Skin of body (tissue), 2 donors: ENCODE results near the gene SMIM24. TPM values are rescaled to one million over a fixed set of nuclear protein-coding genes. Genes with fewer than 3 reads are reported as not detected.

Experiments
- DNase-seq: peaks from one replicate; lab custom pipeline; 2025; lab: John Stamatoyannopoulos, UW
- total RNA-seq: library from RNA; depleted of rRNA; stranded (reverse); fragments of >200 nt; gene quantifications from one replicate; pipeline ENCODE4 v1.2.3, GENCODE V29; 2014

The SMIM24 gene
- total RNA-seq, 1 donor from 2014 or later: not detected

DNA sequence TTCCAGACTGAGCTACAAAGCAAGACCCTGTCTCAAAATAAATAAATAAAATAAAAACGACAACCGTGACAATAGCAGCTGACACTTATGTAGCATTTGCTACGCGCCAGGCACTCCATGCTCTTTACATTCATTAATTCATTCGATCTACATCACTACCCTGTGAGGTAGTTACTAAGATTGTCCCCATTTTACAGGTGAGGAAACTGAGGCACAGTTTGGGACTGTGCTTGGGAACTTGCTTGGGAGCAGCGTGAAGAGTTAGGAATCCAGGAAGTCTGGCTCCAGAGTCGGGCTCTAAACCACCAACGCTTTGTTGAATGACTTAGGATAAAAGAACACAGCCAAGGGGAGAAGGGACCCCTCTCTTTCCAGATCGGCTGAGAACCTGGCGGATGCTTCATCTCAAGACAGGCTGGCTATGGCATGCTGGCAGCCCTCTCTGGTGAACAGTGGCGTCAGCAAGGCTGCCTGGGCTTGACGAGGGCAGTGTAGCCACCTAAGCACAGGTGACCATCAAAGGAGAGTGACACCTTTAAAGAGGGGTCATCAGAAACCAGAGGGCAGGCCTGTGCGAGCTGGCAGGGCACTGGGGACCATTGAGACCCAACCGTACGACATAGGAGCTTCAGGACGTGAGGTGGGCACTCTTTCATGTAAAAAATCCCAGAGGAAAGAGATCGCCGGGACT is 19.6 kb upstream of the SMIM24 start:
- DNase-seq: no peak

DNA sequence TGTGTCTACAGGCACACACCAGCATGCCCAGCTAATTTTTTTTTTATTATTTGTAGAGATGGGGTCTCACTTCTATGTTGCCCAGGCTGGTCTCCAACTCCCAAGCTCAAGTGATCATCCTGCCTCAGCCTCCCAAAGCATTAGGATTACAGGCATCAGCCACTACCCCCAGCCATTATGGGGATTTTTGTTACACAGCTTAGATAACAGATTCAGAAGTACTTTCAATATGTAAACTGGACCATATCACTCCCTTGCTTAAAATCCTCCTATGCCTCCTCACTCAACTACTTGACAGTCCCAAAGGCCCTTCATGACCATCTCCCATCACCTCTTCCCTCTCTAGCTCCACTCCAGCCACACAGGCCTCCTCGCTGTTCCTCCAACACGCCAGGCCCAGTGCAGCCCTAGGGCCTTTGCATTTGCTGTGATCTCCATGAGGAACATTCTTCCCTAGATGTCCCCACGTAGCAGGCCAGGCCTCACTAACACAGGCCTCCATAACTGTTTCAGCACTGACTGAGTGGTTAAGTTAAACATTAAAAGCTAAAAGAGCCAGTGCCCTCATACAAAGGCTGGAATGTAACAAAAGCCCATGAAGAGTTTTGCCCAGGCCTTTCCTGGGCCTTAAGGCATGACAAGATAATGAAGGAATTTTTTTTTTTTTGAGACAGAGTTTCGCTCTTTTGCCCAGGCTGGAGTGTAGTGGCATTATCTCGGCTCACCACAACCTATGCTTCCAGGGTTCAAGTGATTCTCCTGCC is 17.6 kb upstream of the SMIM24 start:
- DNase-seq: no peak

DNA sequence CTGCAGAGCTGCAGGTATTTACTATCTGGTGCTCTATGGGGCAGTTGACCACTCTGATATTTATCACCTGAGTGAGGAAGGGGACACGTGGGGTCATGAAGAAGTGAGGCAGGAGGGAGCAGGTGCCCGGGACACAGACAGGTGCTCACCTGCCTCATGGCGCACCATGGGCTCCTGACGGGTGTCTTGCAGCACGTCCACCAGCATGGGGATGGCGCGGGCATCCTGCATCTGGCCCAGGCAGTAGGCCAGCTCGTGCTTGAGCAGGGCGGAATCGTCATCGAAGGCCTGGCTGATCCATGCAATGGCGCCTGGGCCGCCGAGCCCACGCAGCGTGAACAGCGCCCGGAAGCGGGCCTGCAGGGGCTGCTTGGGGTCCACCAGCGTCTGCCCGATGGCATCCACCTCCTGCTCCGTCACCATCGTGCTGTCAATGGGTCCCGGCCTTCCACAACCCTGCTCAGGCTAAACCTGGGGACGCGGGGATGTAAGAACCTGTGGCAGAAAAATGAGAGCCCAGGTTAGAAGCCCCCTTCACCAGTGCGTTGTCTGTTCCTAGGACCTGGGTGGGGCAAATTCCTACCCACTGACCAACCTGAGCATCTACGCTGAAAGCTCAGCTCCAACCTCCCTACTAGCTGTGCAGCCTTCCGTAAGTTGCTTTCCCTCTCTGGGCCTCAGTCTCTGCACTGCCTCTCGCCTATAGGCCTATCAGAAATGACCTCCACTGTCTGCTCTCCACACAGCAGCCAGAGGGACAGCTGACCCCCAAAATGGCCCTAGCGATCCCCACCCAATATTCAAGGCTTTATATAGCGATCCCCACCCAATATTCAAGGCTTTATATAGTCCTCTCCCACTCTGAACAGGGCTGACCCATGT is 16.3 kb upstream of the SMIM24 start:
- no peak for DNase-seq

DNA sequence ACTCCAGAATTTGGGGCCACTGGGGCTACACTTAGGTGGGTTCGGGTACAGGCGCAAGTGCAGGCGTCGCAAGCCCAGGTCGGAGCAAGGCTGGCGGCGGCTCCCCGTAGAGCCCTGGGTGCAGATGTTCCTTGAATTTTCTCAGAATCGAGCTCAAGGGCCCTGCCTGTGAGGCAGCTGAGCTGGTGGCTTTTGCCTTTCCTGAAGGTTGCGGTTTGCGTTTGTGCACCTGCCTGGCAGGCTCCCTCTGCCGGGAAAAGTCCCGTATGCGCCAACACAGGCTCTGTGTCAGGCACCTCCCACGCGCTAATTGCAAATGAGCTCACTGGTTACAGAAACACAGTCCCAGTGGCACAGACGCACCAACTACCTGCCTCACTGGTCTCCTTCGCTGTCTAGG is 14.2 kb upstream of the SMIM24 start:
- DNase-seq: no peak

DNA sequence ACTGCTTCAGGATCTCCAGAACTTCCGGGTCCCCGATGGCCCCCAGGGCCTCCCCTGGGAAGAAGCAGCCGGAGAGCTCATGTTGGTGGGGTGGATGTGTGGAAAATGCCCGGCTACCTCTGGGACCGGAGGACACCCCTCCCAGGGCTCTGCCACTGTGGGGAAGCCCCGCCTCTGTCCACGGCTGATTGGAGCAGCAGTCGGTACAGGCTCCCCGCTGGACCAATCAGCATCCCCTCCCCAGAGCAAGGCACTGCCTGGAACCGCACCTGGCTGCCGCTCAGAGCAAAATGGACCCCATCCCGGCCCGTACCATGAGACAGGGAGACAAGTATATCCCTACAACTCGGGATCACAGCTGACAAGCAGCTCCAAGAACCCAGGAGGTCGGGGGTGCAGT is 13.7 kb upstream of the SMIM24 start:
- DNase-seq: no peak

DNA sequence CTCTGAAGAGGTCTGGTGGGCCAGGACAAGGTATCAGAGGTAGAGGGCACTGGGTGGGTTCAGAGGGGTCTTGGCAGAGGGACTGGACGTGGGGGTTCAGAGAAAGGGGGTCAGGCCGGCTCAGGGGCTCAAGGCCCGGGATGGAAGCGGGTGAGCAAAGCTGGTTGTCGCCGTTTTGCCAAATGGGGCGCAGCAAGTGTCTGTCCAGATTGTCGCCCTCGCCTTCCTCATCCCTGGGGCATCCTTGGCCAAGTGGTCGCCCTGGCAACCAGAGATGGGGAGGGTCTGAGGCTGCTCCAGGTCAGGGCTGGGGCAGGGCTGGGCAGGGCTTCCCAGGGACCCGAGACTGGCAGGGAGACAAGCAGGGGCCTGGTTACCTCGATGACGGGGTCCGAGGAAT is 13.3 kb upstream of the SMIM24 start:
- no peak for DNase-seq

DNA sequence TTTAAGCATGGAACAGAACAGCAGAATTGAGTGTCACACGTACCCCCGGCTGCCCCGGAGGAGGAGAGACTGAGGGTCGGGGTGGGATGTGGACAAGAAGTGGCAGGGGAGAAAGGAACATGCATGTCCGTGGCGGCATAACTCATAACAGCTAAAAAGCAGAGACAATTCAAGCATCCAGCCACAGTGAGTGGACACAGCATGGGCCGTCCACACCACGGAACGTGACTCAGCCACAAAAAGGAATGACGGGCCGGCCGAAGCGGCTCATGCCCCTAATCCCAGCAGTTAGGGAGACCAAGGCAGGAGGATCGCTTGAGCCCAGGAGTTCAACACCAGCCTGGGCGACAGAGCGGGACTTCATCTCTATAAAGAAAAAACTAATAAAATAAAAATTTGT is 12.6 kb upstream of the SMIM24 start:
- no peak for DNase-seq

DNA sequence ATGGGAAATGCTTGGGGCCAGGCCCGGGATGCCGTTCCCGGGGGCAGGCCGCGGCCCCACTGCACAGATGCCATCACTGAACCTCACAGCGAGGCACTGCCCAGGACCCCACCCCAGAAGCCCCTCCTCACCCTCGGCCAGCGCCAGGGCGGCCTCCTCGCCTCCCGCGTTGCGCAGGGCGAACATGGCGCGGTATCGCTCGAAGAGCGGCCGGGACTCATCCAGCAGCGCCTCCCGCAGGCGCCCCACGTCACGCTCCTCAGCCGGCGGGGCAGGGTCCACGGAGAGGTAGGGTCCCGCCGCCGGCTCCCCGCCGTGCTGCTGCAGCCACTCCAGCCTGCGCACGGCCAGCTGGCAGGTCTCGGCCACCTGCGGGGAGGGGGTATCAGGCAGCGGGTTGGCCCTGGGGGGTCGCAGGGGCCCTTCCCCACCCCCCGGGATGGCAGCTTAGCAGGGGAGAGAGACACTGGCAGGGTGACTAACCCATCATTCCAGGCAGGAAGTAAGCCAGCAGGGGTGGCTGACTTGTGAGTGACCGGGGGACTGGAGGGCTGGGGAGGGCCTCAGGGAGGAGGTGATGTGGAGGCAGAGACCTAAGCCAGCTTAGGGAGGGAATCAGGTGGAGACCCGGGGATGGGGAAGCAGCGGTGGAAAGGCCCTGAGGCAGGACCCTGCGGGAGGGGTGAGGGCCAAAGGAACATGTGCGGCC is 12.0 kb upstream of the SMIM24 start:
- no peak for DNase-seq

DNA sequence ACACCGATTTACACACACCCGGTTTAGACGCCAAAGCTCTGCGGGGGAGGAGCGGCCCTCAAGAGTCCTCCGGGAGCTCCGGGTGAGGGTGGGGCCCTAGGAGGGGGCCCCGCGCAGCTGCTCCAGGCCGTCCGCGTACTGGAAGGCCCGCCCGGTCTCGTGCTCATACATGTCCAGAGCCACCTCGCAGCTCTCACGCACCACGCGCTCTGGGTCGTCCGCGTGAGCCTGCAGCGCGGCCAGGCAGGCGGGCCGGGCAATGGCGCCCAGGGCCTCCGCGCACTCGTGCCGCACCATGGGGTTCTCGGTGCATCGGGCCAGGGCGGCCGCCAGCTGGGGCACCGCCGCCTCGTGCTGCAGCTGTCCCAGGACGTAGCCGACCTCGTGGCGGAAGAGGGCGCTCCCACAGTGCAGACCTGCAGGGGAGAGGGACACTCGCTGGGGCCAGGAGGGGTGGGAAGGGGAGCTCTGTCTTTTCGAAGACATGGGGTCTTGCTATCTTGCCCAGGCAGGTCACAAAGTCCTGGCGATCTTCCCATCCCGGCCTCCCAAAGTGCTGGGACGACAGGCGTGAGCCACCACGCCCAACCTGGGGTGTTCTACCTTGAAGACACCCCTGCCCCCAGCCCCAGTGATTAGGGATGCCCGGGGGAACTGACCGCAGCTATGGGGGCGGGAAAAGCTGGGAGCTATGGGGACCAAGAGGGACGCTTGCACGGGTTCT is 11.2 kb upstream of the SMIM24 start:
- no peak for DNase-seq

DNA sequence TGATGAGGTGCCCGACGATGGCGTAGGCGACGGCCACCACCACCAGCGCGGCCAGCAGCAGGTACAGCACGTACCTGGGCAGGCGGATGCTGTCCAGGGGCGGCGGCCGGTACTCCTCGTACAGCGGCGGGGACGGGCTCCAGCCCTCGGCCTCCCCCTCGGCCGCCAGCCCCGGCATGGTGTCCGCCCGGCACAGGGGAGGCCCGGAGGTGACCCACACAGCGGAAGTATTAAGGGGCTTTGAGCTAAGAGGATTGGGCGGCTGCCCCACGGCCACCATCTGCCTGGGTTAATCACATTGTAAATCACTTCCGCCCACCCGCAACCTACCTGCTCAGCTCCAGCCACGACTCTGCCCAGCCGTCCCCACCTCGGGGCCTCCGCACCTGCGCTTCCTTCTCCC is 2.9 kb upstream of the SMIM24 start, which contains the start of gene SMIM44:
Gene SMIM44, minus strand, starts transcription at position 216 of the 403 bp plus-strand sequence. Its CDS starts 38 bp downstream, at position 178.
- no peak for DNase-seq

DNA sequence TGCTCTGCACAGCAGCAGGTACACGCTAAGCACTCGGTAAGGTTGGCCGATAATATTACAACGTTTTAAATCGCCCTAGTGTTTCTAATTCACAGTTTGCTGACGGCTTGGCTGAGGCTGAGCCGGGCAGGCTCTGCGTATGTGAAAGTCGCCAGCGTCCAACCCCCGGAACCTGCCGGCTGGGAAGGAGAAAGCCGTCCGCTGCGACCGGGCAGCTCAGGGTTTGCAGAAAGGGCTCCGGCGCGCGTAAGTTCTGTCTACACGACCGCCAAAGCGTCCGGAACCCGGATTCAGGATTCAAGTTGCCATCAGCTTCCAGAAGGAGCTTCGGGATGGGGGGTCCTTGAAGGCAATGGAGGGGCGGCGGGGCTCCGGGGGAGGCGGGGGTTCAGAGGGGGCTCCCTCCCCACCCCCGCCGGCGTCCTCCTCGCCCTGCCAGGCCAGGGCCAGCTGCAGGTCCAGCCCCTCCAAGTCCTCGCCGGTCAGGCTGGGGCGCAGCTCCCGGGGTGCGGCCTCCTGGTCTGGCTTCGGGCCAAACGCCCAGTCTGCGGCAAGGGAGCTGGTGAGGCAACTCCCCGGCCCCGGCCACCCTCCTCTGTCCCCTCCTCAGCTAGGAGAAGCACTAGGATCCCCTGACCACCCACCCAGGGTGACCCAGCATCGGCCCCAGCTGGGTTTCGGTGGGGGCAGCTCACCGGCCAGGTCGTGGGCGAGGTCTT is 2.3 kb upstream of the SMIM24 start:
- no peak for DNase-seq

DNA sequence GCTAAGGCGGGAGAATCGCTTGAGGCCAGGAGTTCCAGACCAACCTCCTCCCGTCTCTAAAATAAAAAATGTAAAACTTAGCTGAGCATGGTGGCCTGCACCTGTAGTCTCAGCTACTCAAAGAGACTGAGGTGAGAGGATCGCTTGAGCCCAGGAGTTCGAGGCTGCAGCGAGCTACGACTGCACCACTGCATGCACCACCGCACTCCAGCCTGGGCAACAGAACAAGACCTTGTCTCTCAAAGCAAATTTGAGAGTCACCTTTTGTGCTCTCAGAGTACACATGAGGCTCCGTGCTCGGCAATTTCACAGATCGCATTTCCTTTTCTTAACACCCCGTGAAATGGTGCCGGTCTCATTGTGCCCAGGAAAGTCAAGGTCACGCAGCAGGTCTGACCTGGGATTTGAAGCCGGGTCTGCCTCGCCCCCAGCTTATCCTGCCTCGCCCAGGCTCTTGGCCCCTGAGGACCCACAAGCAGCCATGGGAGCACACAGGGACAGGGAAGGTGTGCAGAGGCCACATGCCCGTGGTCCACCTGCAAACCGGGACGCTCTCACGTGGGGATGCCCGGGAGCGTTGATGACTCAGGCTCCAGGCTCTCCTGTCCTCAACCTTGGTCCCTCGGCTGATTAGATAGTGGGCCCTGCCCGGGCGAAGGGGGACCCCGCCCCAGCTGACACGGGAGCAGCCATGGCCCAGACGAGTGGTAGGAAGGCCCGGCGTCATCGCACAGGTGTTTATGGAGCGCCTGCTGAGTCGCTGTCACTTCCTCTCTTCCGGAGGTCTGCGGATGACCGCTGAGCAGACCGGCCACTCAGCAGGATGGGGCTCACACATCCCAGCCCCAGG is 1.1 kb upstream of the SMIM24 start:
- DNase-seq: no peak

DNA sequence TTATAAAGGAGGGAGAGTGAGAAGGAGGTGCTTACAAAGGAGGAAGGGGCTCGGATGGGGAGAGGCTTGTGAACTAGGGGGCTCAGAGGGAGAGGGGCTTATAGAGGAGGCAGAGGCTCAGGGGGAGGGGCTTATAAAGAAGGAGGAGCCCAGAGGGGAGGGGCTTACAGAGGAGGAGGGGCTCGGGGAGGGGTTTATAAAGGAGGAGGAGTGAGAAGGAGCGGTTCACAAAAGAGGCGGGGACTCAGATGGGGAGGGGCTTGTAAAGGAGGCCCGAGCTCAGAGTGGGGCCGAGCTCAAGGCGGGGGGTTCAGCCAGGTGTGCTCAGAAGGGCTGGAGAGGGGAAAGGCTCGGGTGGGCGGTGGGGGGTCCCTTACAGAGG is 500 bp downstream of the SMIM24 start:
- DNase-seq: no peak

DNA sequence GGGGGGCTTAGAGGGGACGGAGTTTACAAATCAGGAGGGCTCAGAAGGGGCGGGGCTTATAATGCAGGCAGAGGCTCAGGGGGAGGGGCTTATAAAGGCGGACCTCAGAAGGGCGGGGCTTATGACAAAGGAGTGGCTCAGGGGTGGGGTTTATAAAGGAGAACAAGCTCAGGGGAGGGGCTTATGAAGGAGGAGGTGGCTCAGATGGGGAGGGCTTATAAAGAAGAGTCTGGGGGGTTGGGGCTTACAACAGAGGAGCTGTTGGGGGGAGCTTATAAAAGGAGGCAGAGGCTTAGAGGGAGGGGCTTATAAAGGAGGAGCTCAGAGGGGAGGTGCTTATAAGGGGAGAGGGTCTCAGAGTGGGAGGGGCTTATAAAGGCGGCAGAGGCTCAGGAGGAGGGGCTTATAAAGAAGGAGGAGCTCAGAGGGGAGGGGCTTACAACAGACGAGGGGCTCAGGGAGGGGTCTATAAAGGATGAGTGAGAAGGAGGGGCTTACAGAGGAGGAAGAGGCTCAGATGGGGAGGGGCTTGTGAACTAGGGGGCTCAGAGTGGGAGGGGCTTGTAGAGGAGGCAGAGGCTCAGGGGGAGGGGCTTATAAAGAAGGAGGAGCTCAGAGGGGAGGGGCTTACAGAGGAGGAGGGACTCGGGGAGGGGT is 1.0 kb downstream of the SMIM24 start:
- no peak for DNase-seq

DNA sequence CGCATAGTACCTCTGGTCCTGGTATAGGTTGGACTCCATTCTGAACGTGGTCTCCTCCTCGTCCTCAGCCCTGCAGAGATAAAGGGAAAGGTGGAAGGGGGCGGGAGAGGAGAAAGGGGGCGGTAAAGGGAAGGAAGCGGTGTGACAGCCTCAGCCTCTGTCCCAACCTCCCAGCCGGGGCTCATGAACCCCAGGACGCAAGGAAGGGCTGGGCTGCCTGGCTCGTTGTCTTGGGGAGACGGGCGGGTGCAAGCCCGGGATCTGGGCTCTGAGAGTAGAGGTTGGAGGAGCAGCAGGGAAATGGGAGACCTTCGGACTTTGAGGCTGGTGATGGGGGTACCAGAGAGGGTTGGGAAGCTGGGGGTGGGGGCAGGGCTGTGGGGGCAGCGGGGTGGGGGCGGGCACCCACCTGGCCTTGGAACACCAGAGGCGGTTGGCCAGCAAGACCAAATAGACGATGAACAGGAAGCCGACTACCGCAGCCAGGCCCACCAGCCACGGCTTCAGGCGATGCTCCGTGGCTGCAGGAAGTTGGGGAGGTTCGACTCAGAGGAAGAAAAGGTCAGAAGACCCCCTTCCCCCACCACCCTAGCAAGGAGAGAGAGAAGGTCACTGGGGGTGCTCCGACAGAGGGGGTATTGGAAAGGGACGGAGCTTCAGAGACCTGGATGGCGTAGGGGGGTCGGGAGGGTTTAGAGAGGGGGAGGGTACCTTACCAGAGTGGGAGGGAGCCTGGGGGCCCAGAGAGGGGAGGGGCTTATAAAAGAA is 1.7 kb downstream of the SMIM24 start:
- DNase-seq: no peak

DNA sequence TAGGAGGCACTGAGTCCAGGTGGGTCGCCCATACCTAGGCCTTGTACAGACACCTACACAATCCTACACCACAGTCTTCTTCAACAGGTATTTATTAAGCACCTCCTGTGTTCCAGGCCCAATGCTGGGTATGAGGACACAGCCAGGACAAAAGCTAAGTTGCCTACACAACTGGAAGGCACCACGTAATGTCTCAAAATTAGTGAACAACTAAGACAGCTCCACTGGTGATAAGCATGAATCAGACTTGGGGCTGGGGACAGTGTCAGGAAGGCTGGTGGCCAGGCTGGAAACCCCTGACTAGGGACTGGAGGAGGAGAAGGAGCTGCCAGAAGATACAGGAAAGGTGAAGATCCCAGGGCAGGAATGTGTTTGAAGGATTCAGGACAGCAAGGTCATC is 2.4 kb downstream of the SMIM24 start:
- no peak for DNase-seq

DNA sequence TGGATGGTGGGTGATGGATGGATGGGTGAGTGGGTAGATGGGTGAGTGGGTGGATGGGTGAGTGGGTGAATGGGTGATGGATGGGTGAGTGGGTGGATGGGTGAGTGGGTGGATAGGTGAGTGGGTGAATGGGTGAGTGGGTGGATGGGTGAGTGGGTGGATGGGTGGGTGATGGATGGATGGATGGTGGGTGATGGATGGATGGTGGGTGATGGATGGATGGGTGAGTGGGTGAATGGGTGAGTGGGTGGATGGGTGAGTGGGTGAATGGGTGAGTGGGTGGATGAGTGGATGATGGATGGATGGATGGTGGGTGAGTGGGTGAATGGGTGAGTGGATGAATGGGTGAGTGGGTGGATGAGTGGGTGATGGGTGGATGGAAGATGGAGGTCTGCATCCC is 2.8 kb downstream of the SMIM24 start:
- DNase-seq: no peak

DNA sequence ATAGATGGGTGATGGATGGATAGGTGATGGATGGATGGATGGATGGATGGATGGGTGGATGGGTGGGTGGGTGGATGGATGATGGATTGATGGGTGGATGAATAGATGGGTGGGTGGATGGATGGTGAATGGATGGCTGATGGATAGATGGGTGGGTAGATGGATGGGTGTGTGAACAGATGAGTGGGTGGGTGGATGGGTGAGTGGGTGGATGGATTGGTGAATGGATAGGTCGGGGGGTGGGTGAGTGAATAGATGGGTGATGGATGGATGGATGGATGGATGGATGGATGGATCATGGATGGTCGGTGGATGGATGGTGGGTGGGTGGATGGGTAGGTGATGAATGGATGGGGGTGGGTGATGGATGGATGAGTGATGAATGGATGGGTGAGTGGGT is 3.5 kb downstream of the SMIM24 start:
- no peak for DNase-seq
